Effector CD8-positive, alpha-beta T cell (primary cell): ENCODE data around the gene PRICKLE4.
A peak's percentile ranks its signal among the peaks of the same experiment; 100 is the strongest.

Experiments
- DNase-seq: peaks from one replicate; lab custom pipeline; 2025; lab: John Stamatoyannopoulos, UW

The PRICKLE4 gene

DNA sequence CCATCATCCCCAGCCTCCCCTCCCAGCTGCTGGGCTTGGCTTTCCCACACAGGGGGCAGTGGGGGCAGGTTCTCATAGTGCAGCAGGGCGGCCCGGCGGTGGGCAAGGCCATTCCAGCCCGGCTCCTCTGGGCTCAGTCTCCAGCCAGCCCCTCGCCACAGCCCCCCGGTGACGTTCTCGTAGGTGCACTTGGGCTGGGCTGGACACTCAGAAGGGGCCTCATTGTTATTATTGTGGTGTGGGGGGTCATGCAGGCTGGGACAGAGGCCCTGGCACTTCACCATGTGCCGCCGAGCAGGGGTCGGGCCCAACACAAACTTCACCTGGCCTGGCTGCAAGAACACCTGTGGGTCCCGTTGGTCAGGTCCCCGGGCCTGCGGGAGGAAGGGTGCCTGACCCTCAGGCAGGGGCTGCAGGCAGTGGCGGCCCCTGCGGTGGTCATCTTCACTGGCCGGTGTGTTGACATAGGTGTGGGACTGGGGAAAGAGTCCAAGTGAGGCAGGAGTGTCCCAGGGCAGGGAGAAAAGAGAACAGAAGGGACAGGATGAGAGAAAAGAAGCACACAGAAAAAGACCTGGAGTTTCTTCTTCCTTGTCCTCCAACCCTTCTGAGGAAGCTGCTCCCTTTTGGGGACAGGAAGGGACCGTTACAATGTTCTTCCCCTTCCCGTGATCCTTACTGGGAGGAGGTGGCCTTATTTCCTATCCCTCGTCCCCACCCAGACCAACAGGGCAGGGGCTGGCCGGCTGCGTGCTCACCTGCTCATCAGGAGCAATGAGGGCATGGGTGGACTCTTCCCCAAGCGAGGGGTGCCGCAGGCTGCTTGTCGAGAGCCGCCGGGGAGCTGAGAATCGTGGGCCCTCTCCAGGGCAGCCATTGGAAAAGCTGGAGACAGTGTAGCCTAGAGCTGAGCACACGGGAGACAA is 9.3 kb upstream of the PRICKLE4 start:
- DNase-seq = no peak

DNA sequence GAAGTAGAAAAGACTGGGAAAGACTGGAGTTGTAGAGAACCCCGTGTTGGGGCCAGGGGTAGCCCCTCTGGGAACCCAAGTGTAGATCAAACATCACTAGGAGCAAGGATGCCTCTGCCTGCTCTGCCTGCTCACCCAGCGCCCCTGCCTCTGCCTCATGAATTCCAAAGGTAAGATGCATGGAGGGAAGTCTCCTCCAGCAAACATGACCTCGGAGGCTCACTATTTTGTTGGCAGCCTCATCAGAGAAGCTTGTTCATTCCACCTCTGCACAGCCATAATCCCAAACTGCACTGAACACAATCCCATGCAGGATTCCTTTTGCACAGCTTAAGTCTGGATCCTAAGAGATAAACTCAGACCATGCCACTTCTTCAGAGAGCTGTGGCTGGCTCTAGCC is 5.7 kb upstream of the PRICKLE4 start:
- DNase-seq = no peak

DNA sequence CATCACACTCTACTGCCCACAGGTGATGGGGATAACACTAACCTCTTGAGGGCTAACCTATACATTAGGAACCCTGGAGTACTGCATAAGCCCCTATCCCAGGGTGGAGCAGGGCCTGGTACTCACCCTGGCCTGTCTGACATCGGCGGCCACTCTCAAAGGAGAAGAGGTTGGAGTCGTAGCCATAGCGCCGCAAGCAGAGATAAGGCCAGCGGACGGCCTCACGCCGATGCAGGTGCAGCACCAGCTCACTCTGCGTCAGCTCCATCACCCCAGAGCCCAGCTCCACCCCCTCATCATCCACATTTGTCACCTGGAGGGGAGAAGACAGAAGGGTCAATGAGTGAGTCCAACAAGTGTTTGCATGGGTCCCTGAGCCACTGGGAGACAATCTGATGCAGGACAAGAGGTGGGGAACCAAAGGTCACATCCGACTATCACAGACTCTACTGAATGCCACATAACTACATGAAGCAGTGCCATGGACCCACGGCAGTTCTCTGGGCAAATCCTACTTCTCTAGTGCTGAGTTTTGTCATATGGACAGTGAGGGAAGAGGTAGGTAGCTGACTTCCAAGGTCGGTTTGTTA is 5.2 kb upstream of the PRICKLE4 start:
- no peak for DNase-seq

DNA sequence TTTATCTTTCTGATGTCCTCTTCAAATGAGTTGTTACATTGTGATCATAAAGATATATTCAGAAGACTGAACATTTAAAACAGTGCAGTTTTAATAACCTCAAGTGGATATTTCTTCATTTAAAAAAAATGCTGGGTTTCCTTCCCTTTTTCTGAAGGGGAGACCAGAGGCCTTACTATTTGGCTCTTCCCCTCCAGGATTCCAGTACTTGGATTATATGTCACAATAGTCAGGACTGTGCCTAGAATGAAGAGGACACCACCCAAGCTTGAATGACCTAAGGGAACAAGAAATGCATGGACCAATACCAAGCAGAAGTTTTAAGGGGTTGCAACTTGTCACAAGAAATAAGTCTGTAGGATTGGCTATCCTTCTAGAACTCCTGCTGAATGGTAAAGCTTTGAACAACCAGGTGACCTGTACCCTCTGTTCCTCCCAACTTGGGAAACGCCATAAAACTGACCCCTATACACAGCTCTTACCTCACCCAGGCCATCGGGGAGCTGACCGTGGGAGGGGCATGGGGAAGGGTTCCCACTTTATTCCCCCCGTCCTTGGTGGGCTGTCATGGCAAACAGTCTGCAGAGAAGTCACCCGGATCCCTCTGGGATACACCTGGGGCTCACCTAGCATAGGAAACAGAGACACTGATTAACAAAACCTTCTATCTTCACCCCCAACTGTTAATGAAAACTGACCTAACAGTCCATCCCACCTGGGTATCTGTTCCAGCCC is 2.9 kb upstream of the PRICKLE4 start:
- no peak for DNase-seq

DNA sequence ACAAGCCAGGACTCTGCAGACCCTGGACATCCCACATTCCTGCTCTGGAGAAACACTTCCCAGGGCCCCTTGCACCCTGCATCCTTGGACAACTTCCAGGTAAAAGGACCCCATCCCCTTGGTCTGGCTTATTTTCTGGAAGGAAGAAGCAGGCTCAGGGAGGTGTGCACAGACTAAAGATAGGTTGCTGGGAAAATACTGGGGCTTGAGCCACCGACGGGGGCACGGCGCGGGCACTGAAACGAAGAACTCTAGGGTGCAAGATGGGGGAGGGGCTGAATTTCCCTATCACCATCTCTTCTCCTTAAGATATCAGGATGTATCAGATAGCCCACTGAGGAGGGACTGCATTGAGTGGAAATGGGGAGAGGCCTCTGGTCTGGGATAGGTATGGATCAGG is 1.7 kb upstream of the PRICKLE4 start:
- DNase-seq = no peak

DNA sequence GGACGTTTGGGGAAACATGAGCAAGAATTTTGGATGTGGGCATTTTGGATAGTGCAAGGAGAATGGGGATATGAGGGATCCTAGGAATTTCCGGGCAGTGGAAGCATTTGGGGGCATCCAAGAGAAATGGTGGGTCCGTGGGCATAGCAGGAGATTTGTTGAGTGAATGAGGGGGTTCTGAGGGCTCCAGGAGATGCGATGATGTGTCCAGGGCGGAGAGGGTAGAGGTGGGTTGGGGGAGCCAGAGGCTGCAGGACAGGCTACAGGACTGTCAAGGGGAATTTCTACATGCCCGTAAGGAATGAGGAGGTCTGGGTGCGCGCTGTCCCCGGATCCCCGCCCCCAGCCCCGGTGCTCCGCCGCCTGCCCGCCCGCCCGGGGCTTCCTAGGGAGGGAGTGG is 1.2 kb upstream of the PRICKLE4 start:
- no peak for DNase-seq

DNA sequence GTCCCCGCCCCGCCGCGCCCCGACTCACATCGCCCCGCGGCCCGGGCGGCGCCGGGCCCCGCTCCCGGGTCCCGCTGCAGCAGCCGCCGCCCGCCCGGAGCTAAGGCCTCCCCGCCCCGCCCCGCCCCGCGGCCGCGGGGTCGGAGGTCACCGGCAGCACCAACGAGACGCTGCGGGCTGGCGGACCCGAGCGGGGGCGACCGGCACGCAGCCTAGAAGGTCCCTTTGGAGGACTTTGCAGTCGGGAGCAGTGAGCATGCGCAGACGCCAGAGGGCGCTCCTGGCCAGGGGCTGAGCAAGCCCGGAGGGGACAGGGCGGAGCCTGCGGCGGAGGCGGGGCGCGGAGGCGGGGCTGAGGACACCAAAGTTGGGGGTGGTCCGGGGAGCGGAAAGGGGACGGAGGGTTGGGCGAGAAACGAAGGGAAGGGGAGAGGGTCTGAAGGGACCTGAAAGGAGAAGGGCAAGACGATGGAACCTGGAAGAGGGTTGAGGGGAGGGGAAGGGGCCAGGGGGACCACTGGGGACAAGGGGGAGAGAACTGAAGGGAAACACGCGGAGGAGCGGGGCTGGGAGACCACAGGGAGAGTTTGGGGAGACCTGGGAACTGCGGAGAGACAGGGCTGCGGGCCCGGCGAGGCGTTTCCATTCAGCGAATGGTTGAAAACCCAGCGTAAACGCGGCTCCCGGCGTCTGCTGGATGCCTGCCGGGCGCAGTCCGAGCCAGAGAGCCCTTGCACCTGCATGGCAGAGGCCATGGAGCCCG is 613 bp upstream of the PRICKLE4 start, which contains the start of gene FRS3:
Gene FRS3 (minus strand): TSS at position 113 of the 763 bp plus-strand sequence. CDS start 2,913 bp downstream, outside the sequence.
- peak; percentile 99 for DNase-seq

DNA sequence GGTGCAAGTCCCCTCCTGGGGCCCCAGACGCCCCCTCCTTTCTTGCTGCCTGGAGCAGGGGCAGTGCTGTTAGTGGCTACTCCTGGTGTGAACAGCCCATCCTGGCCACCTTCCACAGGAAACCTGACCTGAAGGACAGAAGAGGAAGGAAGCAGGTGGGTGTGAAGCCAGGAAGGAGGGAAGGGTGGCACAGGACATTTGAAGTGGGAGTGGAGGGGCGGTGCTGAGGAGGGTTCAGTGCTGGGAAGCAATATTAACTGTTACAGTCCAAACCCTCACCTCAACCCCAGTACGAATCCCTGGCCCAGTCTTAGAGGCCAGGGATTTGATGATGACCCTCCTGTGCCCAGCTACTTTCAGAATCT is 766 bp downstream of the PRICKLE4 start:
- DNase-seq = no peak

DNA sequence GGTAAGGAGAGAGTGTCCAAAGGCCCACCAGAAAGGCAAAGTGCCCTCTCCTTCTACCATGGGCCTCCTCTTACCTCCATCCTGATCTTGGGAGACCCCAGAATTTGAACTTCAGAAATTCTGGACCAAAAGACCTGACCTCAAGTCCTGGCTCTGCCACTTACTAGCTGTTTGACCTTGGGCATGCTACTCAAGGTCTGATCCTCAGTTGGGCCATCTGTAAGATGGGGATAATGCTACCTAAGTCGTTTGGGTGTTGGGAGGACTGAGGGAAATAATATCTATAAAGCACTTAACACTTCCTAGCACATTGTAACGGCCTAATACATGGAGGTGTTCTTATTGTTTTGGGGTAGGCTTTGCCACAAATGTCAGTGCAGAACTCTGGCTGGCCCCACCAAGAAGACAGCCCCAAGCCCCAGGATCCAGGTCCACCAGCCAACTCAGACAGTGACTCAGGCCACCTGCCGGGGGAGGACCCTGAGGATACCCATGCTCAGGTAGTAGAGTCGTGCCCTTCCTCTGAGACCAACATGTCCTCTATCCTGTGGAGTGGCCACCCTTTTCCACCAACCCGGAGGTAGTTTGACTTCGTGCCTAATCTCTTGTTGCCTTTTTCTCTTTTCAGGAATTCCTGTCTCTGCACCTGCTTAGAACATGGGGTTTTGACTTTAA is 2.7 kb downstream of the PRICKLE4 start:
- no peak for DNase-seq

DNA sequence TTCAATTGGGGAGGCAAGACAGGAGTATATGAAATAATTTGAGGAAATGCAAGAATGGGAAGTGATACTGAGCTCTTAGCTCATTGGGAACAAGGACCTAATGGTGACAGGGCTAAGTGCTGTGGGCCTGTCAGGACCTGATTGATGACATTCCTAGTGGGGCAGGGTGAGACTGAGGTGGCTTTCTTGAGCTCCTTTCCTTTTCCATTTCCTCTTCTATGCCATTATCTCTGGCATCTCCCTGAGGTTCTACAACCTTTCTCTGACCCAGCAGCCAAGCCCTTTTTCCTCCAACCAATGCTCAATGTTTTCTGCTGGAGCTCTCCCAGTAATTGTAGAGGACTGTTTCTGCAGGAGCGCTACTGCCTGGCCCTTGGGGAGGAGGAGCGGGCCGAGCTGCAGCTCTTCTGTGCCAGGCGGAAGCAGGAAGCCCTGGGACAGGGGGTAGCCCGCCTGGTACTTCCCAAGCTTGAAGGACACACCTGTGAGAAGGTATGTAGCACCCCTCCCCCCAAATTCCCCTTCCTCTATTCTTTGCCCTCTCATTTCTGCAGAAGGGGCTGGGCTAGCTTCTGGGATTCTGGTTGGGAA is 4.1 kb downstream of the PRICKLE4 start:
- no peak for DNase-seq

DNA sequence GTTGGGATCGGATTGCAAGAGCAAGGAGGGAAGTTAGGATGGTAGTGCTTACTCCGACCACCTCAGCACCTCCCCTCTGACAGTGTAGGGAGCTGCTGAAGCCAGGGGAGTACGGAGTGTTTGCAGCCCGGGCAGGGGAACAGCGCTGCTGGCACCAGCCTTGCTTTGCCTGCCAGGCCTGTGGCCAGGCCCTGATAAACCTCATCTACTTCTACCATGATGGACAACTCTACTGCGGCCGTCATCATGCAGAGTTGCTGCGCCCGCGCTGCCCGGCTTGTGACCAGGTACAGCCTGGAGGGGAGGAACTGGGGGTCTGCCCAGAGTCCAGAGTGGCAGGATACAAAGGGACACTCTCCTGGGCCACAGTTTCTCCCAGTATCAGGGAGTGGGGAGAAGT is 4.7 kb downstream of the PRICKLE4 start:
- no peak for DNase-seq

DNA sequence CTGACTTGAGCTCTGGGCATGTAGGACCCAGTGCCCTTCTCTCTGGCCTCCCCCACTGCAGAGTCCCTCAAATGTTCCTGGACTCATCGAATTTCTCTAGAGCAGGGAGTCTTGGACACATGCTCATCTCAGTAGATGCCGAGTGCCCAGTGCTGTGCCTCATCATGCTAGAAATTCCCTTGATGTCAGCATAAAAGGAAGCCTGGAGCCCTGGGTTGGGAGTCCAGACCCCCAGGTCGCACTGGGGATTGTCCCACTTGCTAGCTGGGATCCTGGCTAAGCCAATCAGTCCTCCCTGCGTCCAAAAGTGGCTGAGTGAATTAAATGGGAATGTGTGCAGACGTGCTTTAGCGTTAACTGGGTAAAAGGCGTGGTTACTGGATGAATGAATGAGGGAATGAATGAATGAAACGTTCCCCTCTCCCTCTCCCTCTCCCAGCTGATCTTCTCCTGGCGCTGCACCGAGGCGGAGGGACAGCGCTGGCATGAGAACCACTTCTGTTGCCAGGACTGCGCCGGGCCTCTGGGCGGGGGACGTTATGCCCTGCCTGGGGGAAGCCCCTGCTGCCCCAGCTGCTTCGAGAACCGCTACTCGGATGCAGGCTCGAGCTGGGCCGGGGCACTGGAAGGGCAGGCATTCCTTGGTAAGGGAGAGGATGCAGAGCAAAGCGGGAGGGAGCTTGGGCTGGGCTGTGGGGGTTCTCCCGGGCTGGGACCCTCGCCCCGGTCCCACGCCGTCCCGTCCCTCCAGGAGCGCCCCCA is 5.3 kb downstream of the PRICKLE4 start:
- no peak for DNase-seq

DNA sequence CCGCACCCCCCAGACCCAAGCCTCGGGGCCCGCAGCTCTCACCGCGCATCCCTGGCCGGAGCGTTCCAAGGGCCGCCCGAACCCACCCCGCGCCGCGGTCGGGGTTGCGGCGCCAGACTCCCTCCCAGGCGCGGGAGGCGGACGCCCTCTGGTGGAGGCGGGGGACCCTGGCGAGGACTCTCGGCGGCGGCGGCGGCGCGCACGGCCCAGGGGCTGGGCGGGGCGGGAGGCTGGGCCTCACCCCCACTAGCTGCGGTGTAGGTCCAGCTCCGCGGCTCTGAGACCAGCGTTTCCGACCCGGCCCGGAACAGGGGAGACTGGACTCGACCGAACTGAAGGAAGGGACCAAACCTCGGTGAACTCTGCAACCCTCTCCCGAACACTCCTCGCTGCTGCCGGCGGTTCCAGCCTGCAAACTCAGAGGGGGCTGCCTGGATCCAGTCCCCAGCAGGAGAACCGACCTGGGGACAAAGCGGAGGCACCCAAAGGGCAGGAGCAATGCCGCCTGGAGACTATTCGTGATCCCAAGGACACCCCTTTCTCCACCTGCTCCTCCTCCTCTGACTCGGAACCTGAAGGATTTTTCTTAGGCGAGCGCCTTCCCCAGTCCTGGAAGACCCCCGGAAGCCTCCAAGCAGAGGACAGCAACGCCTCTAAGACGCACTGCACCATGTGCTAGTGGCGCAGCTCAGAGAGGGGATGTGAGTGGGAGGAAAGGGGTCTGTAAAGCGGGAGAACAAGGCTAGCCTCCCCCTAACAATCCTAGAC is 6.1 kb downstream of the PRICKLE4 start:
- peak; percentile 77 for DNase-seq

DNA sequence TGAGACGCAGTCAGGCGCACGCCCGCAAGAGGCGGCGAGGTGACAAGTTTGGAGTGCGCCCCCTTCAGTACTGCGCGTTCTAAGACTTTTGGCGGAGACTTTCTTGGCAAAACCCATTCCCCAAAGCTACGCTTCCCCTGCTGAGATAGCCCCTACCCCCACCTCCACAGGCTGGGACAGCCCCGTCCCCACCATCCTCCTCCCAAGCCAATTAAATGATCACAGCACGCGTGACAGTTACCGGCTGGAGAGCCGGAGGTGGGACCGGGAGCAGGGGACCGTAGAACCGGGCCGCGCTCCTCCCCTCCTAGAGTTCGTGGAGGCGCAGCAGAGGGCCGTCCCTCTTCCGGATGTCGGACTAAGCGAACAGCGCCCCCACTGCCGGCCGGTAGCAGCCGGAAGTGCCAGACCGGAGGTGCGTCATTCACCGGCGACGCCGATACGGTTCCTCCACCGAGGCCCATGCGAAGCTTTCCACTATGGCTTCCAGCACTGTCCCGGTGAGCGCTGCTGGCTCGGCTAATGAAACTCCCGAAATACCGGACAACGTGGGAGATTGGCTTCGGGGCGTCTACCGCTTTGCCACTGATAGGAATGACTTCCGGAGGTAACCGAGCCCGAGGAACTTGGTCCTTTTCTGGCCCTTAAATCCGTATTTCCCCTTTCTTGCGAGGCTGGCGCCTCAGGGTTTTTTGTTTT is 6.8 kb downstream of the PRICKLE4 start, which contains the start of gene TOMM6:
Gene TOMM6 (plus strand): TSS at position 476 of the 699 bp plus-strand sequence. CDS start 4 bp downstream, at position 480.
- DNase-seq = peak; percentile 88

DNA sequence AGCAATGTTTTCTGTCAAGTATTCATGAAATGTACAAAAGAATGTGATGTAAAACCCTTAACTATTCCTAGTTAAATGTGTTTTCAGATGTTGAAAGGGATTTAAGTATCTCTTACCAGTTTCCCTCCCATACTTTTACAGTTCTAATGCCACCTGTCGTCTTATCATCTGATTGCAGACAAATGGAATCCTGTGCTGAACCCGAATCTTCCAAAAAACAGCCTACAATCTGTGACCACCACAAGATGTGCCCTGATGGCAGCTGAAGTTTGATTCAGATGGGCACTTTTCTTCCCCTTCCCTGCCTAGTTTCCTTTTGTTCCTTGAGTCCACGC is 8.8 kb downstream of the PRICKLE4 start:
- DNase-seq = no peak

DNA sequence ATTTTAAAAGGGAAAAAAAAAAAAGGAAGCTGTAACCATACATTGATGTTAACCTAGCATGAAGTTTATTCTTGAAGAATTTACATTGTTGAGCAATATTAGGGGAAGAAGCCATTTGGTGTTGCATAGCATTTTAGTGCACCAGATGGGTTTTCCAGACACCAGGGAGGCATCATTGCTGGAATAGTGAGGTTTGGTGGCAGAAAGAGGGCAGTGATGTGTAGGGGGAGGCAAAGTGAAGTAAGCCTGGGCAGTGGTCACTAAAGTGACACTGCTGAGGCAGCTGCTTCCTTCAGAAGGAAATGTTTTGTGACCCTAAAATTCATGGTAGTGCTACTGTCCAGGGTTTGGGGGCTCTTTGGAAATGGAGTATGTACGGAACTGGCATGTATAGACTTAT is 9.5 kb downstream of the PRICKLE4 start:
- no peak for DNase-seq

DNA sequence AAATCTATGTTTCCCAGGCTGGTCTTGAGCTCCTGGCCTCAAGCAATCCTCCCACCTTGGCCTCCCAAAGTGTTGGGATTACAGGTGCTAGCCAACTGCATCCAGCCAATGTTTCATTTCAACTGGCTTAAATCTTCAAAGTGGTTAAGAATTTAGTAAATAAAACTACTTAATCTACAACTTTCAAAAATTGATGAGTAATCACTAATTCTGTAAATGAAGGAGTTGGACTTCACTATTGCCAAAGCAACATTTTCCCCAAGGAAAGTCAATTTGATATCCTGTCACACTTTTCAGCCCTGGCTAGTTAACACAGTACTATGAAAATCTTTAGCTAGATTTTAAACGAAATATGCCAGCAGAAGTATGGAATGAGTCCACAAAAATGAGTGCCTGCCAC is 10.7 kb downstream of the PRICKLE4 start:
- DNase-seq = no peak

DNA sequence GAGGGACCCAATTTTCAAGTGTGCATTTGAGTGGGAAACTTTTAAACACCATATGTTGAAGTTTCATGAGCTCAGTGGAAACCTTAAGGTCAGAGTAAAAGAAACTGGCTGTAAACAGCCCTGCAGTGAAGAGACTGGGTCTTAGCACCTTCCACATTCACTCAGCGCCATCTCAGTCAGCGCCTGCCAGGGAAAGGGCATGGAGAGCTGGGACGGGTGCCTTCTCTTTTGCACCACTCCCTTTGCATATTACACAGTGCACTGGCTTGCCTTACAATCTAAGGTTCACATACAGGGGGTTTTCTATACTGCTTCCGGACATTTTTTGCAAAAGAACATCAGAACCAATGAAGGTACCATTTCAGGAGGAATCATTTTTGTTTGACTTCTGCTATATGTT is 11.4 kb downstream of the PRICKLE4 start:
- DNase-seq = no peak

DNA sequence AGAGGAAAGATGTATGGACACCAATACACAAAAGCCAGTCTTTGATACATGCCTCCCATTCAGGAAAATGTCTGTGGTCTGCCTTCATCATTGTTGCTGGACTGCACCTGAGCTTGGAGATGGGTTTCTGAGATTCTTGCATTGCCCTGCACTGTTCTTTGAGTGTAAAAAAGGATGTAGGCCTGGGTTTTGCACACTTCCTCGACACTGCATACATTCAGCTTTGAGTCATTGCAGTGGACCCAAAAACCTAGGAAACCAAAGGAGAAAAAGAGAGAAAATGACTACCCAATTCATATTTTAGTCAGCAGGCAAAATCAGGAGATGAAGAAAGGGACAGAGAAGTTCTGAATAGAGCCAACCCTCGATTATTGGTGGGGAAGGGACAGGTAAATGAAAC is 15.9 kb downstream of the PRICKLE4 start:
- no peak for DNase-seq
